ENCODE measurements around the gene IQCN. TPM values are rescaled to one million over a fixed set of nuclear protein-coding genes. Genes with fewer than 3 reads are reported as not detected.

Gene IQCN
- total RNA-seq, 4 donors from 2014 or later: 4.8 to 49.7 (median 17.5) TPM

DNA sequence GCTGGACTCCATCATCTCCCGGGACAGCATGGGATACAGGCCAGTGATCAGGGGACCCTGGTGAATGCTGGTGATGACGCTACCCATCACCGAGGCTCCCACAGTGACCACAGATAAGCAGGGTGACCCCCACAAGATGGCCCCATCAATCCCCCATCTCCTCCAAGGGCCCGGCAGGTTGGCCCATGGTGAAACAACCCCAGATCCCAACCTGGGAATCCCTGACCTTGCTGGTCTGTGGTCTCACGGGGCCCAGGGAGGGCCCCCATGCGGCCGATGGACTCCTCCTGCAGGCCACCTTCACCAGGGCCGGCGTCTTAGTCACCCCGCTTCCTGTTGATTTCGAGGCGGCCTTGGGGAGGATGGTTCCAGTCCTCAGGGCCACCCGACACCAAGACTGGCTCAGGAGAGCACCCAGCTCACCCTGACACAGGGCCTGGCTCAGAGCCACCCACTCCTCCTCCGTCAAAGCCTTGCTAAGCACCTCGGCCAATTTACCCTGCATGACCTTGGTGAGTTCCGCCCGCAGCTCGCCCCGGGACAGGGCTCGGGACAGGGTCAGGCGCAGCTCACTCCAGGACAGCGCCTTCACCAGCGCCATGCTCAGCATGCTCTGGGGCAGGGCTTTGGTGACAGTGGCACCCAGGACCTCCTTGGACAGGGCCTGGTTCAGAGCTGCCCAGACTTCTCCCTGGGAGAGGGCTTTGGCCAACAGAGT lies 10.0 kb downstream of the IQCN start:
- Histone ChIP-seq H3K27me3 (no peaks in the 10 kb centered on the region), H3K4me1 (no peaks in the 10 kb centered on the region), H3K36me3 (peaks cover 0 to 13% (median 2%) of the 10 kb centered on the region in 4 donors), H3K9me3 (no peaks in the 10 kb centered on the region), H3K27ac (no peak overlapping the region), H3K4me3 (no peak overlapping the region)
- intact Hi-C loops (cut with DNase I; ENCODE audit: low total_unique reads): loop anchor here (10.0 kb wide), 1 partner anchor 151 kb away; the partner anchor contains the start of gene SSBP4
- TF ChIP-seq POLR2AphosphoS5 (IDR thresholded peaks at IDR 0.05) (no peak), EP300 (IDR thresholded peaks at IDR 0.05; ENCODE audit: low read depth) (no peak), POLR2A (IDR thresholded peaks at IDR 0.05) (no peak)
- TF ChIP-seq, protein P1, sequence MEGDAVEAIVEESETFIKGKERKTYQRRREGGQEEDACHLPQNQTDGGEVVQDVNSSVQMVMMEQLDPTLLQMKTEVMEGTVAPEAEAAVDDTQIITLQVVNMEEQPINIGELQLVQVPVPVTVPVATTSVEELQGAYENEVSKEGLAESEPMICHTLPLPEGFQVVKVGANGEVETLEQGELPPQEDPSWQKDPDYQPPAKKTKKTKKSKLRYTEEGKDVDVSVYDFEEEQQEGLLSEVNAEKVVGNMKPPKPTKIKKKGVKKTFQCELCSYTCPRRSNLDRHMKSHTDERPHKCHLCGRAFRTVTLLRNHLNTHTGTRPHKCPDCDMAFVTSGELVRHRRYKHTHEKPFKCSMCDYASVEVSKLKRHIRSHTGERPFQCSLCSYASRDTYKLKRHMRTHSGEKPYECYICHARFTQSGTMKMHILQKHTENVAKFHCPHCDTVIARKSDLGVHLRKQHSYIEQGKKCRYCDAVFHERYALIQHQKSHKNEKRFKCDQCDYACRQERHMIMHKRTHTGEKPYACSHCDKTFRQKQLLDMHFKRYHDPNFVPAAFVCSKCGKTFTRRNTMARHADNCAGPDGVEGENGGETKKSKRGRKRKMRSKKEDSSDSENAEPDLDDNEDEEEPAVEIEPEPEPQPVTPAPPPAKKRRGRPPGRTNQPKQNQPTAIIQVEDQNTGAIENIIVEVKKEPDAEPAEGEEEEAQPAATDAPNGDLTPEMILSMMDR (IDR thresholded peaks at IDR 0.05): no peak
- DNase-seq: no peak
- 88% methylated on average over 8 of the region's 23 CpGs; no CpG with 5 or more reads in 1 of the 2 donors for WGBS, 2 donors (ENCODE audit: low coverage in 1 of 2)
- in situ Hi-C loops (cut with MboI; ENCODE audit: low pct_ligation_motif_present in 1 of 4, low pct_unique_long_range_greater_than_20kb in 1 of 4, low sequenced_read_pairs in 3 of 4): loop anchor here in 1 of 4 donors (25.0 kb wide), 1 partner anchor 148 kb away; the partner anchor contains the start of gene SSBP4

DNA sequence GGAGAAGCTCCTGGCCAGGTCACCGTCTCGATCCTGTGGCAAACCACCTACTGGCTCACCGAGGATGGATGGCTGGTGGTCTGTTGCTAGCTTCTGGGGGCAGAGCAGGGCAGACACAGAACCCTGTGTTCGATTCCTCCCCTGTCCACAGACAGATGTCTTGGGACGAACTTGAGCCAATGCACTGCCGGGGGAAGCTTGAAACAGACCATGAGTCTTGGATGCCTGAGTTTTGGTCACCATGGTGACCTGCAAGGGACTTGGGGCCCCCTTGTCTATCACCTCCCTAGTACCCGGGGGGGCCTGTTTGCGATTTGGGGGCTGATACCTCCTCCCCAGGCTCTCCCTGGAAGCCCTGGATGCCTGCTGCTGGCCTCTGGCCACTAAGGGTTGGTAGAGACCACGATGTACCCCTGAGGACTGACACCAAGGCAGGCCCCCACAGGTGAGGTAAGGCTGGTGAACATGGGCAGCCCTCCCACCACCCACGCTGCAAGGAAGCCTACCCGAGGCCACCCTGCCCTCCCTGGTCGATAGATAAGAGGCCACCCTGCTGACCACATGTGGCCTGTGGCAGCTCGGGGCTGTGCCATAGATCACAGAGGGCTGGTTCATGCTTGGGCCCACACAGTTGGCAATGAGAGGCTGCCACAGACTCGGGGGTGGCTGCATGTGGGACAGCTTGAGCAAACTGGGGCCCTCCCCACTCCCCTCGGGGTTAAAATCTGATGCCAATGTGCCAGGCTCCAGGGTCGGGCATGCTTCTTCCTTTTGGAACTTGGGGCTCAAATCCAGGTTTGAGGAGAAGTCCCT lies 10.7 kb downstream of the IQCN start:
- Histone ChIP-seq H3K27ac (no peak overlapping the region), H3K27me3 (no peaks in the 10 kb centered on the region), H3K9me3 (no peaks in the 10 kb centered on the region), H3K4me1 (no peaks in the 10 kb centered on the region), H3K36me3 (peaks cover 0 to 13% (median 2%) of the 10 kb centered on the region in 4 donors), H3K4me3 (no peak overlapping the region)
- no peak for TF ChIP-seq EP300 (IDR thresholded peaks at IDR 0.05; ENCODE audit: low read depth)
- TF ChIP-seq POLR2A (IDR thresholded peaks at IDR 0.05): no peak
- TF ChIP-seq, protein P1 (IDR thresholded peaks at IDR 0.05): no peak
- TF ChIP-seq POLR2AphosphoS5 (IDR thresholded peaks at IDR 0.05): no peak
- in situ Hi-C loops (cut with MboI; ENCODE audit: low pct_ligation_motif_present in 1 of 4, low pct_unique_long_range_greater_than_20kb in 1 of 4, low sequenced_read_pairs in 3 of 4) (loop anchor here in 1 of 4 donors (25.0 kb wide), 1 partner anchor 149 kb away; the partner anchor contains the start of gene SSBP4), intact Hi-C loops (cut with DNase I; ENCODE audit: low total_unique reads) (loop anchor here (10.0 kb wide), 1 partner anchor 151 kb away; the partner anchor contains the start of gene SSBP4)
- no peak for DNase-seq
- 90% methylated on average over 13 of the region's 16 CpGs; no CpG with 5 or more reads in 1 of the 2 donors for WGBS, 2 donors (ENCODE audit: low coverage in 1 of 2)

DNA sequence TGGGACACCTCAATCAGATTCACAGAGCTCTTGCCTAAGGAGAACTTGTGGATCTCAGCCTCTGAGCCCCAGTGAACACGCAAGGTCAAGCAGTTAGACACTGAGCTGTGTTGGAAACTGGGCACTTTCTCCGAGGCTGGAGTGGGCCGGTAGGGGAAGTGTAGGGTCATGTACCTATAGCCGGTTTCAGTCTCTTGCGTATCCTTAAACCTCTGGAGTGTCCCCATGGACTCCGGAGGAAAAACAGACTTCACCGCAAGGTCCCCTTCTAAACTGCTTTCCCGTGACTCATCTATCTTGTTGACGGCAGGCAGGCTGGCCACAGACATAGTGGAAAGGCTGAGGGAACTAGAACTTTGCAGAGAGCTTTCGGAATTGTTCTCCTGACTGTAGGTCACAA lies 11.3 kb downstream of the IQCN start:
- no peak overlapping the region for H3K4me3 ChIP-seq
- 91% methylated on average over 10 of the region's 10 CpGs; no CpG with 5 or more reads in 1 of the 2 donors for WGBS, 2 donors (ENCODE audit: low coverage in 1 of 2)
- H3K9me3 ChIP-seq: no peaks in the 10 kb centered on the region
- H3K36me3 ChIP-seq: peaks cover 0 to 13% (median 2%) of the 10 kb centered on the region in 4 donors
- DNase-seq: no peak
- H3K4me1 ChIP-seq: no peaks in the 10 kb centered on the region
- in situ Hi-C loops (cut with MboI; ENCODE audit: low pct_ligation_motif_present in 1 of 4, low pct_unique_long_range_greater_than_20kb in 1 of 4, low sequenced_read_pairs in 3 of 4) (loop anchor here in 1 of 4 donors (25.0 kb wide), 1 partner anchor 149 kb away; the partner anchor contains the start of gene SSBP4), intact Hi-C loops (cut with DNase I; ENCODE audit: low total_unique reads) (loop anchor here (10.0 kb wide), 1 partner anchor 152 kb away; the partner anchor contains the start of gene SSBP4)
- TF ChIP-seq EP300 (IDR thresholded peaks at IDR 0.05; ENCODE audit: low read depth) (no peak), POLR2AphosphoS5 (IDR thresholded peaks at IDR 0.05) (no peak), POLR2A (IDR thresholded peaks at IDR 0.05) (no peak)
- no peak overlapping the region for H3K27ac ChIP-seq
- no peaks in the 10 kb centered on the region for H3K27me3 ChIP-seq

DNA sequence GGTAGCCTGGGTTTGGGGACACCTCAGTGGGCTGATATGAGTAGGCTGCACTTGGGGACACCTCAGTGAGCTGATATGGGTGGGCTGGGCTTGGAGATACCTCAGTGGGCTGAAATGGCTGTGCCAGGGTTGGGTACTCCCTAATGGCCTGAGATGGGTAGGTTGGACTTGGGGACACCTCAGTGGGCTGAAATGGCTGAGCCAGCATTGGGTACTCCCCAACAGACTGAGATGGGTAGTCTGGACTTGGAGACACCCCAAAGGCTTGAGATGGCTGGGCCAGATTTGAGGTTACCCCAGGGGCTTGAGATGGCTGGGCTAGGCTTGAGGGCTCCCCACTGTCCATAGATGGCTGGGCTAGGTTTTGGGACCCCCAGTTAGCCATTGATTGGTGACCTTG lies 12.1 kb downstream of the IQCN start:
- intact Hi-C loops (cut with DNase I; ENCODE audit: low total_unique reads) (loop anchor here (10.0 kb wide), 1 partner anchor 153 kb away; the partner anchor contains the start of gene SSBP4), in situ Hi-C loops (cut with MboI; ENCODE audit: low pct_ligation_motif_present in 1 of 4, low pct_unique_long_range_greater_than_20kb in 1 of 4, low sequenced_read_pairs in 3 of 4) (loop anchor here in 1 of 4 donors (25.0 kb wide), 1 partner anchor 150 kb away; the partner anchor contains the start of gene SSBP4)
- Histone ChIP-seq H3K36me3 (peaks cover 0 to 11% (median 2%) of the 10 kb centered on the region in 4 donors), H3K9me3 (no peaks in the 10 kb centered on the region), H3K4me3 (no peak overlapping the region), H3K27me3 (no peaks in the 10 kb centered on the region), H3K27ac (no peak overlapping the region), H3K4me1 (no peaks in the 10 kb centered on the region)
- no peak for DNase-seq
- TF ChIP-seq EP300 (IDR thresholded peaks at IDR 0.05; ENCODE audit: low read depth): no peak
- TF ChIP-seq, protein P1 (IDR thresholded peaks at IDR 0.05): no peak
- TF ChIP-seq POLR2AphosphoS5 (IDR thresholded peaks at IDR 0.05): no peak
- no peak for TF ChIP-seq POLR2A (IDR thresholded peaks at IDR 0.05)

Data from transverse colon (tissue), 4 donors.